Stimulated activated CD8-positive, alpha-beta memory T cell treated with anti-CD3 and anti-CD28 coated beads, Interleukin-4, amount 100 ng/mL, for 1 hour (primary cell): ENCODE results near the gene CMIP.

Experiments used
- DNase-seq, 2 donors: peaks; one replicate each; pipeline ENCODE4 v3.0.0-alpha.2; 2020; ENCODE audit warnings: low read depth in 2 of 2, low spot score in 1 of 2

CMIP gene

DNA sequence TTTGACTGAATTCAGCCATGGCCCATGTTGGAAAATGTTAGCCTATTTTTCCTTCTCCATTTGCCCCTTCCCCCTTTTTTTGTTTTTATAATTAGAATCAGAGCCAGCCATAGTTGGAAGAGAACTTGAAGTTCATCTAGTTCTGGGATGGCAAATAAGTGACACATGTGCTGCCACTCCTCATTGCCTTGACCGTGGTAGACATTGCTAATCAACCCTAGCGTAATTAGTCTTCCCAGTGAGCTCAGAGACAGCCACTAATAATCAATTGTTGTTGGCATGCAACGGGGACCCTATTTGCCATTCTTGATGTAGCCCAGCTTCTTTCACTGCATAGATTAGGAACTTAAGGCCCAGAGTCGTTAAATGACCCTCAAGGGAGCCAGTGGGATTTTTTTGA is 16.6 kb downstream of the CMIP start:
- DNase-seq, result no peak

GRCh38 chr16:81461766-81462165 is 17.2 kb downstream of the CMIP start:
- DNase-seq, result no peak

- DNase-seq, result no peak
These were observed 18.1 kb downstream of the CMIP start for GRCh38 chr16:81462683-81463082.

DNA sequence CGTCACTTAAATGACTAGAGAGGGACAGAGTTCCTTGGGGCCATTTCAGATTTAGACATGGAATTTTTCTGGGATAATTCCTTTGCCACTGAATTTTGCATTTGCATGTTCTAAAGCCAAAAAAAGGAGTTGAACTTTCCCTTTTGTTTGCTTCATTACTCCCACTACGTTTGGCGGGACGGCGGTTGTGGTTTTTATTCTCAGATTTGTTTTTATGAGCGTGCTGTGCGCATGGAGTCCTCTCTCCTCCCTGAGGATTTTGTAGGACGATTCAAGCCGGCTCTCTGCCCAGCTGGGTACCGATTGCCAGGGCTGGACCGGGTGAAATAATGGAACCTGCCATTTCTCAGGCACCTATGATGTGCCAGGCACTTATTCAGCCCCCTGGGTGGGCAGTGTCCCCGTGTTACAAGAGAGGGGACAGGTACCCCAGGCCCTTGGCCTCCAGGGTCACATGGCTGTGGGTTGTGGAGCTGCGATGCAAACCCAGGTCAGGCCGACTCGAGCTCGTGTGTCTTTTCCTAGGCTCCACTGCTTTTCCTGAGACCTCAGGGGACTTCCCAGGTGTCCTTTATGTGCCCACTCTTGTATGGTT is 18.8 kb downstream of the CMIP start:
- no peak for DNase-seq

DNA sequence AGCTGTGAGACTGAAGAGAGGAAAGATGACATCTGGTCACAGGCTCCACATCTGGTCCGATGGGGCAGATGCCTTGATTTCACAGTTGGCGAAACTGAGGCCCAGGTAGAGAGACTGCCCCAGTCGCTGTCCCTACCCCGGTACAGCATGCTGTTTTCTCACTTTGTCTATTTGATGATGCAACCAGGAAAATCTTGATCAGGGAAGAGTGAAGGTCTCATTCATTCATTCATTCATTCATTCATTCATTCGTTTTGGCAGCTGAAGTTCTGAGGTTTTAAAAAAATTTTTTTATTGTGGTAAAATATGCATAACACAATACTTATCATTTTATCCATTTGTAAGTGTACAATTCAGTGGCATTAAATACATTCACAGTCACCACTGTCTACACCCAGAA is 19.7 kb downstream of the CMIP start:
- no peak for DNase-seq

GRCh38 chr16:81465375-81465943 is 20.9 kb downstream of the CMIP start:
- DNase-seq, result no peak

- no peak for DNase-seq
These were observed 21.9 kb downstream of the CMIP start for GRCh38 chr16:81466356-81466980.

- no peak for DNase-seq
These were observed 22.5 kb downstream of the CMIP start for GRCh38 chr16:81467072-81467471.

GRCh38 chr16:81467815-81468214 is 23.2 kb downstream of the CMIP start:
- no peak for DNase-seq

GRCh38 chr16:81468269-81468902 is 23.8 kb downstream of the CMIP start:
- no peak for DNase-seq

DNA sequence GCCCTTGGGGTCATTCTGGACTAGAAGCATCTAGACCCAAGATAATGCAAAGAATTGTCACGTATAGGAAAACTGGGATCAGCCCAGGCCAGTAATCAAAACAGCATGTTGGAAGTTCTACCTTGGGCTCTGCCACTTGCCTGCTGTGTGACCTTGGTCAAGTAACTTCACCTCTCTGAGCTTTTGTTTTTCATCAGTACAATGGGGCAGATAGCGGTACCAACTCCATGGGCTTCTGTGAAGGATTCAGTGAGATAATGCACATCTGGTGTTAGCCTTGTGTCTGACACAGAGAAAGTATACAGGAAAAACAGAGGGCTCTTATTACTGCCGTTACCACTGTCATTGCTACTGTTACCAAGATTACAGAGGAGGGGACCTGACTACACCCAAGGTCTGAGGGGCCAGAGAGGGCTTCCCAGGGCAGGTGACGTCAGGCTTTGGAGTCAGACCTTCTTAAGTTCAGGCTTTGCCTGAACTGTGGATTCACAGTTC is 24.6 kb downstream of the CMIP start:
- DNase-seq, result no peak

DNA sequence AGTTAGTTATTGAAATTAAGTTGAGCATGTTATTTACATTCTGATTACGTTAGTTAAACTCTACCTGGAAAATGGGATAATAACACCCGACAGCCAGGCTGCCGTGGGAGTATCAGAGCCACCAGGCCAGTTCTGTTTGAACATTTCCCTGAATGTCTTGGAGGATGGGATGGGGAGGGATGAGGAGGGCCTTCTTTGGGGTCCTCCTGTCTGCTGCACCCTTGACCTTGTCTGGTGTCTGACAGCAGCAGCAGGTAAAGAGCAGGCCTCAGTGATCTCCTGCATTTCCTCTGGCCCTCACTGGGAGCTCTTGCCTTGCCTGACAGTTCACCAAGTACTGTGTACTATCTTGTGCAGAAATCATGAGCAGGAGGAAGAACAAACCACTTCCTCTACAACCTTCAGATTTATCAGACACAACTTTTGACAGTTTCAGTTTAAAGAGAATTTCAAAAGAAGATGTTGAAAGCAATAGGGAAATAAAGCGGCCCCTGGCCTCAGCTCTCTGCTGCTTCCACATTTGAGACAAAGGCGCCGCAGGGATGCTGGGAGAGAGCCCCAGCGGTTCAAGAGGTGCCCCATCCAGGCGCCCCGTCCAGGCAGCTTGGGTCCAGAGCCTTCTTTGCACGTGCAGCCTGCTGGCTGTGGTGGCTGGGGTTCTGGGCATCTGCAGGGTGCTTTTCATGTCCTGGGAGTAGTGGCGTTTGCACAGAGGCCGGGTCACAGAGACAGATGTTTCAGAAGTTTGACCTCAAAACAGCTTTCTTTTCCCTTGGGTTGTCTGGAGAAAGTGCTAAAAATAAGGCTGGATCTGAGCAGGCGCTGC is 25.3 kb downstream of the CMIP start:
- DNase-seq, result no peak

DNA sequence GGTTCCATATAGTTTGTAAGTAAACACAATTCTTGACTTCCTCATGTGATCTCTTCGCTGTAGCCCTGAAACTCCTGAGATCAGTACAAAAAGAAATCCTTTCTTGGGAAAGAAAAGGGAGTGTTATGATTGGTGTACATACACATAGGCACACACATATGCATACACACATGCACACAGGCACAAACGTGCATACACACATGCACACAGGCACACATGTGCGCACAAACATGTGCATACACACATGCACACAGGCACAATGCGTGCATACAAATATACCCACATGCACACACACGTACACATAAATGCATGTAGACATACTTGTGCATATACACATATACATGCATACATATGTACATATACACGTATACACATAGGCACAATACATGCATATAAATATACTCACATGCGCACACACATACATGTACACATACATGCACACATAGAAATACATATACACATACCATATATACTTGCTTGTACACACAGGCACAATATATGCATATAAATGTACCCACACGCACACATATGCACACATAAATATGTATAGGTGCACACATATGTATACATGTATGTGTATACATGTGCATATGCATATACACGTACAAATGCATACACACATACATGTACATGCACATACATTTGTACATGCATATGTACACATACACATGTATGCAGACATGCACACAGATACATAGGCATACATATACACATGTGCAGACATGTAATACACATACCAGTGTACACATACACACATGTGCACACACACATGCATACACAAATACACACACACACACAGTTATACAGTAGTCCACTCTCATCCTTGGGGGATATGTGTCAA is 26.4 kb downstream of the CMIP start:
- DNase-seq, result no peak

DNA sequence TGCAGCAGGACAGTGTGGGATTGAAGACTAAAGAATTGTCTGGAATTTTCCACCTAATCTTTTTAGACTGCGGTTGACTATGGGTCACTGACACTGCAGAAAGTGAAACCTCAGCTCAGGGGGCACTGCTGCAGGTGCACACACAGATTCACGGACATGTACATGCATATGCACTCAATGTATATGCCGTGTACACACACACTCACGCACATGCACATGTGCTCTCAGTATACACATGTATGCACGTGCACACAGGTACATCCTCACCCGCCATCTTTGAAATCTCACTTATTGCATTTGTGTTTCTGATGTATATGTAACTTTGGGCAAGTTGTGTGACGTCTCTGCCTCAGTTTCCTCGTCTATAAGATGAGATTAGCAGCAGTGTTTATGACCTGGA is 27.3 kb downstream of the CMIP start:
- no peak for DNase-seq

DNA sequence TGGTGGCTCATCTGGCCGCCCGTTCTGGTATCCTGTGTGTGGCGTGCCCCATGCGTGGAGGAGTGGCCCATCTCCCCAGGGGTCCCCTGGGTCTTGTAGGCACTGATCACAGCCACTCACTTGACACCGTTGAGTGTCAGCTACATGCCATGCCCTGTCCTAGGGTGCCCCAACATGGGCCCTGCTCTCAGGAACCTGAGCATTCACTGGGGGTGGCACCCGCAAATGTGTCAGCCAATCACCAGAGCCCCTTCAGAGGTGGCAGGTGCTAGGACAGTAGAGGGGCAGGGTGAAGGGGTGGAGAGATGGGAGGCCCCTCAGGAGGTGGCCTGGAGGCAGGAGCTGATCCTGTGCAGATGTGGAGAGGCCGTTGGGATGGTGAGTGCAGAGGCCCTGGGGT is 27.8 kb downstream of the CMIP start:
- no peak for DNase-seq

DNA sequence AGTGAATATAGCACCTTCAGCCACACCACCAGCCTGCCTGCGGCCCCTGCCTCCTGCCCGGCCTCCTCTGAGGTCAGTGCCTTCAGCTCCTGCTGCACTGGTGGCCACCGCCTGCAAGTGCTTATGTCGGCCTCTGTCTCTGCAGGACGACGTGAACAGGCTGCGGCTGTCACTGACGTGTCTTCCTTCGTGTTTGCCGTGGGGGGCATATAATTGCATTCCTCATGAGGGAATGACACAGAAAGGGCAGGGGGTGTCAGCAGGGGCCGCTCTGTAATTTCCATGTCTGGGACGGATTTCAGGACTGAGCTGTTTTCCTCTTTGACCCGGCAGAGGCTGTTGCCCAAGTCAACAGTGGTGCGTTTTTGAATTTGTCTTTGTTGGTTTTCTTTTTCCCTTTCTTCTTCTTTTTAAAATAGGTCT is 28.5 kb downstream of the CMIP start:
- DNase-seq, result no peak

- DNase-seq, result no peak
These were observed 28.9 kb downstream of the CMIP start for GRCh38 chr16:81473558-81473957.

DNA sequence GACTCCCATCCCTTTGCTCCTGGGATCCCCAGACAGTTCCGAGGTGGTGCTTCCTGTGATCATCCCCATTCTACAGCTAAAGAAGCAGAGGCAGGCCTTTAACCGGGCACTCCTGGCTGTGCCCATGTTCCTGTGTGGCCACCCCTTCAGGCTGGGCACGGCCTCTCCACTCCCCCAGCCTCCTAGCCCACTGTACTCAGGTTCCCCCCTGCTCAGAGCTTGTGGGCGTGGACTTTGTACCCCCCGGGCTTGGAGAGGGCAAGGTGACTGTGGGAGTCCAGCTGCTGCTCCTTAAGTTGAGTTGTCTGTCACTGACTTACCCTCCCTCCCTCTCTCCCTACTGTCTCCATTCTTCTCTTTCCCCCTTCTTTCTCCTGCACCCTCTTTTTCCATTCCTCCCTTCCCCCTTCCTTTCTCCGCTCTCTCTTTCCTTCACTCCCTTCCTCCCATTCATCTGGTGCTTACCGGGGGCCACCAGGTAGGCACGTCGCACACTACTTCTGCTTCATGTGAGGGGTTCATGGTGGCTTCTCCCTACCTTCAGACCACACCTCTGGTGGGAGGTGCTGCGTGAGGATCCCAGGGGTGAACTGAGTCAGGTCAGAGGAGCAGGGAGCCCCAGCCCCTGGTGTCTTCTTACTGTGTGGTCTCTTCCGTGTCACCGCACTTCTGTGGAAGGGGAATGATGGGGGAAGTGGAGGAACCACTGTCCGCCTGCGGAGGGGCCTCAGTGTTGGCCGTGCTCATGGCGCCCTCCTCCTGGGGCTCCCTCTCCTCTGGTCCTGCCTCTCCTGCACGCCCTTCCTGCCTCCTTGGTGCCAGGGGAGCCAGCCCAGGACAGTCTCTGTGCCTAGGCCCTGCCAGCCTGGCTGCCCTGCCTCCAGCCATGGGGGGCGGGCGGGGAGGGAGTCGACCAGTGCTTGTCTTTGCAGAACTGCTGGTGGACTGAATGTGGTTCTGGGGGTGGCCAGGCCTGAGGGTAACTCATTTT is 29.7 kb downstream of the CMIP start:
- DNase-seq, result no peak
